PC-9 (cell line): ENCODE measurements around the gene FTO. TPM values are rescaled to one million over a fixed set of nuclear protein-coding genes. Genes with fewer than 3 reads are reported as not detected.

Experiments
- BruUV-seq: library from RNA; stranded (reverse); fragments of 400-500 nt; replicated peaks from 2 replicates; lab custom pipeline; 2021; lab: Mats Ljungman, UMichigan
- CTCF ChIA-PET: fragments of 300-600 bp; sonication (Branson Sonifier 250); formaldehyde crosslinking; loops from one replicate; lab custom pipeline; 2022; ENCODE audit warnings: antibody characterized with exemption; lab: Charles Lee
- POLR2A ChIA-PET: fragments of 300-600 bp; sonication (Branson Sonifier 250); formaldehyde crosslinking; loops from one replicate; lab custom pipeline; 2022; ENCODE audit warnings: antibody characterized with exemption; ENCODE audit not compliant: unreplicated experiment; lab: Charles Lee
- DNase-seq, 2 experiments: peaks; one replicate each; pipeline versions ENCODE4 v3.0.0 to v3.0.0-alpha.2; 2015 to 2022; ENCODE audit warnings: mixed read lengths in 1 of 2
- H2AFZ ChIP-seq: fragments of 200-600 bp; sonication (generic); 2 replicates; pipeline ENCODE4 v1.8.1; 2017; ENCODE audit warnings: antibody characterized with exemption
- H3F3A ChIP-seq: fragments of 200-600 bp; sonication (generic); 2 replicates; pipeline ENCODE4 v1.8.1; 2017; ENCODE audit warnings: antibody characterized with exemption, mild to moderate bottlenecking, low read depth; ENCODE audit not compliant: insufficient read depth
- H3K27ac ChIP-seq: fragments of 200-600 bp; sonication (generic); 2 replicates; pipeline ENCODE4 v1.6.1; 2016; ENCODE audit warnings: mixed run types
- H3K27me3 ChIP-seq: fragments of 200-600 bp; sonication (generic); 2 replicates; pipeline ENCODE4 v1.6.1; 2016; ENCODE audit warnings: low read depth, mixed run types; ENCODE audit not compliant: insufficient read depth
- H3K36me3 ChIP-seq: fragments of 200-600 bp; sonication (generic); 2 replicates; pipeline ENCODE4 v1.6.1; 2016; ENCODE audit warnings: low read depth, mixed run types
- H3K4me1 ChIP-seq: fragments of 200-600 bp; sonication (generic); replicated peaks from 2 replicates; pipeline ENCODE4 v1.6.1; 2016; ENCODE audit warnings: mixed run types; ENCODE audit not compliant: insufficient read depth
- H3K4me2 ChIP-seq: fragments of 200-600 bp; sonication (generic); 2 replicates; pipeline ENCODE4 v1.6.1; 2017; ENCODE audit warnings: mixed run types
- H3K4me3 ChIP-seq: fragments of 200-600 bp; sonication (generic); 2 replicates; pipeline ENCODE4 v1.6.1; 2016; ENCODE audit warnings: mixed run types
- H3K79me2 ChIP-seq: fragments of 200-600 bp; sonication (generic); 2 replicates; pipeline ENCODE4 v1.6.1; 2017; ENCODE audit warnings: low read depth, mixed run types
- H3K9me2 ChIP-seq: fragments of 200-600 bp; sonication (generic); 2 replicates; pipeline ENCODE4 v1.8.1; 2017; ENCODE audit warnings: mild to moderate bottlenecking; ENCODE audit not compliant: insufficient read depth
- H3K9me3 ChIP-seq: fragments of 200-600 bp; sonication (generic); 2 replicates; pipeline ENCODE4 v1.8.1; 2016; ENCODE audit warnings: low read depth; ENCODE audit not compliant: insufficient read depth
- H4K20me1 ChIP-seq: fragments of 200-600 bp; sonication (generic); 2 replicates; pipeline ENCODE4 v1.8.1; 2017; ENCODE audit not compliant: insufficient read depth
- CTCF ChIP-seq: fragments of 200-600 bp; sonication (generic); conservative IDR thresholded peaks from 2 replicates; pipeline ENCODE4 v1.6.1; 2017; ENCODE audit warnings: mixed run types, antibody characterized with exemption, mild to moderate bottlenecking, moderate library complexity
- EZH2 ChIP-seq: fragments of 200-600 bp; sonication (generic); IDR thresholded peaks from 2 replicates; pipeline ENCODE4 v1.8.0; 2017; ENCODE audit warnings: antibody characterized with exemption, low read depth
- intact Hi-C: fragments of 100-400 bp; cut with micrococcal nuclease; formaldehyde crosslinking; loops from one replicate; pipeline ENCODE4 v1.10.0; 2022; ENCODE audit not compliant: unreplicated experiment
- total RNA-seq: library from RNA; stranded (reverse); gene quantifications from 2 replicates; pipeline ENCODE4 v1.2.3, GENCODE V29; 2021

FTO gene
- total RNA-seq, 1 experiment from 2014 or later = 58.1 TPM

- Histone ChIP-seq H3K4me1 (no peaks in the 10 kb centered on the region), H3K4me3 (no peak overlapping the region), H3K36me3 (no peaks in the 10 kb centered on the region), H3K9me2 (no peaks in the 10 kb centered on the region), H4K20me1 (no peaks in the 10 kb centered on the region), H3K27me3 (no peaks in the 10 kb centered on the region), H3K79me2 (no peaks in the 10 kb centered on the region), H3F3A (no peaks in the 10 kb centered on the region), H3K4me2 (no peak overlapping the region), H3K27ac (no peak overlapping the region), H3K9me3 (no peaks in the 10 kb centered on the region), H2AFZ (no peak overlapping the region)
- ChIA-PET CTCF (no interaction called here), POLR2A (no interaction called here)
- no TSS peak for BruUV-seq
- no peak for DNase-seq
- intact Hi-C loops = no loop called here
- TF ChIP-seq CTCF = no peak
- no peak for TF ChIP-seq EZH2
Measured at GRCh38 chr16:54156349-54156748, 452.4 kb downstream of the FTO start.

DNA sequence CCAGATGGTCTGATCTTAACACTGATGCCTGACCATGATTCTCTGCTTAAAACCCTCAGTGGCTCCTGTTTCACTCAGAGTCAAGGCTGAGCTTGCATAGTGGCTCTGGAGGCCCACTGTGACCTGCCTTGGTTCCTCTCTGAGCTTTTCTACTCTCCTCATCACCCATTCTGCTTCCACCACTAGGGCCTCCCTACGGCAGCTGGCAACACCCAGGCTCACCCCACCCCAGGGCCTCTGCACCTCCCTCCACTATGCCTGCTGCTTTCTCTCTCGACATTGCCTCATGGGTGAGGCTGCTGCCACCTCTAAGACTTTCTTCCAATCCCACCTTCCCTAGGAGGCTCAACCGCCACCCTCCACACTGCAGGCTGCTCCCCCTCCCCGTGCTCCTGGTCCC lies 455.0 kb downstream of the FTO start:
- DNase-seq = no peak
- Histone ChIP-seq H3K4me2 (no peak overlapping the region), H2AFZ (no peak overlapping the region), H3K9me2 (no peaks in the 10 kb centered on the region), H4K20me1 (no peaks in the 10 kb centered on the region), H3K9me3 (no peaks in the 10 kb centered on the region), H3K36me3 (no peaks in the 10 kb centered on the region), H3F3A (no peaks in the 10 kb centered on the region), H3K27me3 (no peaks in the 10 kb centered on the region), H3K4me1 (no peaks in the 10 kb centered on the region), H3K79me2 (no peaks in the 10 kb centered on the region), H3K27ac (no peak overlapping the region), H3K4me3 (no peak overlapping the region)
- BruUV-seq = no TSS peak
- CTCF ChIA-PET = no interaction called here
- intact Hi-C loops = no loop called here
- TF ChIP-seq EZH2 = no peak
- no peak for TF ChIP-seq CTCF
- POLR2A ChIA-PET = no interaction called here

GRCh38 chr16:54159490-54160080 lies 455.6 kb downstream of the FTO start:
- CTCF ChIA-PET = no interaction called here
- POLR2A ChIA-PET = no interaction called here

More at GRCh38 chr16:54159490-54160080, 455.6 kb downstream of the FTO start:
- no peak overlapping the region for H3K4me2 ChIP-seq
- intact Hi-C loops = no loop called here
- H3K27ac ChIP-seq = no peak overlapping the region
- no peaks in the 10 kb centered on the region for H4K20me1 ChIP-seq
- H3K79me2 ChIP-seq = no peaks in the 10 kb centered on the region
- no peaks in the 10 kb centered on the region for H3K36me3 ChIP-seq
- no peak for DNase-seq
- H2AFZ ChIP-seq = no peak overlapping the region
- no peaks in the 10 kb centered on the region for H3K27me3 ChIP-seq
- no peaks in the 10 kb centered on the region for H3K4me1 ChIP-seq
- no peak overlapping the region for H3K4me3 ChIP-seq
- no peaks in the 10 kb centered on the region for H3F3A ChIP-seq
- no peaks in the 10 kb centered on the region for H3K9me2 ChIP-seq
- no peaks in the 10 kb centered on the region for H3K9me3 ChIP-seq
- TF ChIP-seq CTCF (no peak), EZH2 (no peak)
- no TSS peak for BruUV-seq
